GM12874 (cell line): ENCODE results near the gene RBM47.

ENCODE experiments used
- CTCF ChIP-seq: IDR thresholded peaks from 2 replicates; pipeline ENCODE4 v1.5.1; 2011; ENCODE audit warnings: low read depth, mild to moderate bottlenecking, control low read depth, low read length, moderate library complexity; ENCODE audit not compliant: insufficient read depth

The RBM47 gene

GRCh38 chr4:40441430-40441829 is 188.2 kb downstream of the RBM47 start:
- TF ChIP-seq CTCF: no peak

- TF ChIP-seq CTCF: no peak
Measured at GRCh38 chr4:40439519-40439918, 190.1 kb downstream of the RBM47 start.

- no peak for TF ChIP-seq CTCF
Measured at GRCh38 chr4:40438384-40439026, 191.2 kb downstream of the RBM47 start.

- no peak for TF ChIP-seq CTCF
Measured at GRCh38 chr4:40437741-40438383, 191.8 kb downstream of the RBM47 start.

- TF ChIP-seq CTCF: no peak
Measured at GRCh38 chr4:40434126-40434687, 195.5 kb downstream of the RBM47 start.

GRCh38 chr4:40432504-40432903 is 197.2 kb downstream of the RBM47 start:
- no peak for TF ChIP-seq CTCF

- TF ChIP-seq CTCF: no peak
Measured at GRCh38 chr4:40427128-40427527, 202.5 kb downstream of the RBM47 start.
